Rectal smooth muscle tissue (tissue), 1 donor: ENCODE results near the gene DNAJC5.

Experiments used
- H3K27ac ChIP-seq: one replicate; pipeline ENCODE4 v1.7.0; 2013; ENCODE audit warnings: low read depth, low read length, inconsistent platforms
- H3K27me3 ChIP-seq: one replicate; pipeline ENCODE4 v1.7.0; 2013; ENCODE audit warnings: low read length; ENCODE audit not compliant: control insufficient read depth, insufficient read depth
- H3K36me3 ChIP-seq: one replicate; pipeline ENCODE4 v1.7.0; 2013; ENCODE audit warnings: low read length; ENCODE audit not compliant: control insufficient read depth, insufficient read depth
- H3K4me1 ChIP-seq: one replicate; pipeline ENCODE4 v1.7.0; 2013; ENCODE audit warnings: low read length; ENCODE audit not compliant: control insufficient read depth, insufficient read depth
- H3K4me3 ChIP-seq: one replicate; pipeline ENCODE4 v1.7.0; 2013; ENCODE audit warnings: low read length
- H3K9ac ChIP-seq: one replicate; pipeline ENCODE4 v1.7.0; 2013; ENCODE audit warnings: low read length

Gene DNAJC5

GRCh38 chr20:63962426-63963347 lies 67.8 kb downstream of the DNAJC5 start:
- no peaks in the 10 kb centered on the region for H3K36me3 ChIP-seq
- H3K27me3 ChIP-seq: no peaks in the 10 kb centered on the region

GRCh38 chr20:63963348-63963741 lies 68.4 kb downstream of the DNAJC5 start:
- no peak overlapping the region for H3K27ac ChIP-seq
- H3K4me1 ChIP-seq: no peaks in the 10 kb centered on the region
- H3K4me3 ChIP-seq: no peak overlapping the region
- H3K36me3 ChIP-seq: no peaks in the 10 kb centered on the region
- no peak overlapping the region for H3K9ac ChIP-seq
- no peaks in the 10 kb centered on the region for H3K27me3 ChIP-seq

More at GRCh38 chr20:63962426-63963347, 67.8 kb downstream of the DNAJC5 start:
- H3K27ac ChIP-seq: no peak overlapping the region
- no peaks in the 10 kb centered on the region for H3K4me1 ChIP-seq
- no peak overlapping the region for H3K4me3 ChIP-seq
- no peak overlapping the region for H3K9ac ChIP-seq

GRCh38 chr20:63963784-63964301 lies 68.9 kb downstream of the DNAJC5 start:
- no peak overlapping the region for H3K27ac ChIP-seq
- peaks cover 2% of the 10 kb centered on the region for H3K4me1 ChIP-seq
- no peaks in the 10 kb centered on the region for H3K27me3 ChIP-seq
- no peak overlapping the region for H3K9ac ChIP-seq
- H3K36me3 ChIP-seq: no peaks in the 10 kb centered on the region
- no peak overlapping the region for H3K4me3 ChIP-seq

- no peaks in the 10 kb centered on the region for H3K36me3 ChIP-seq
- no peak overlapping the region for H3K4me3 ChIP-seq
- H3K27ac ChIP-seq: no peak overlapping the region
- H3K27me3 ChIP-seq: no peaks in the 10 kb centered on the region
- H3K9ac ChIP-seq: no peak overlapping the region
- peaks cover 4% of the 10 kb centered on the region for H3K4me1 ChIP-seq
Measured at GRCh38 chr20:63964412-63964811, 69.5 kb downstream of the DNAJC5 start.

GRCh38 chr20:63966172-63966943 lies 71.4 kb downstream of the DNAJC5 start:
- Histone ChIP-seq H3K4me3 (no peak overlapping the region), H3K27ac (no peak overlapping the region), H3K36me3 (no peaks in the 10 kb centered on the region), H3K9ac (no peak overlapping the region), H3K27me3 (no peaks in the 10 kb centered on the region), H3K4me1 (peaks cover 6% of the 10 kb centered on the region)

GRCh38 chr20:63966944-63967322 lies 72.0 kb downstream of the DNAJC5 start:
- no peak overlapping the region for H3K9ac ChIP-seq

GRCh38 chr20:63967330-63968135 lies 72.6 kb downstream of the DNAJC5 start:
- H3K36me3 ChIP-seq: no peaks in the 10 kb centered on the region
- H3K27me3 ChIP-seq: no peaks in the 10 kb centered on the region
- H3K9ac ChIP-seq: no peak overlapping the region
- H3K4me3 ChIP-seq: no peak overlapping the region
- no peak overlapping the region for H3K27ac ChIP-seq
- H3K4me1 ChIP-seq: peaks cover 6% of the 10 kb centered on the region

More at GRCh38 chr20:63966944-63967322, 72.0 kb downstream of the DNAJC5 start:
- no peaks in the 10 kb centered on the region for H3K36me3 ChIP-seq
- no peaks in the 10 kb centered on the region for H3K27me3 ChIP-seq
- no peak overlapping the region for H3K27ac ChIP-seq
- peaks cover 6% of the 10 kb centered on the region for H3K4me1 ChIP-seq
- H3K4me3 ChIP-seq: no peak overlapping the region

- Histone ChIP-seq H3K4me1 (peaks cover 6% of the 10 kb centered on the region), H3K27me3 (no peaks in the 10 kb centered on the region), H3K27ac (peak overlapping the region; percentile 52), H3K36me3 (no peaks in the 10 kb centered on the region), H3K4me3 (peak overlapping the region; percentile 75), H3K9ac (peak overlapping the region; percentile 55)
Measured at GRCh38 chr20:63968136-63968927, 73.4 kb downstream of the DNAJC5 start.

GRCh38 chr20:63968928-63969760 lies 74.2 kb downstream of the DNAJC5 start:
- H3K9ac ChIP-seq: peak overlapping the region; percentile 55
- peaks cover 6% of the 10 kb centered on the region for H3K4me1 ChIP-seq
- H3K4me3 ChIP-seq: peak overlapping the region; percentile 75
- no peaks in the 10 kb centered on the region for H3K27me3 ChIP-seq
- H3K27ac ChIP-seq: peak overlapping the region; percentile 52
- no peaks in the 10 kb centered on the region for H3K36me3 ChIP-seq

- Histone ChIP-seq H3K36me3 (no peaks in the 10 kb centered on the region), H3K4me1 (peaks cover 6% of the 10 kb centered on the region), H3K27me3 (no peaks in the 10 kb centered on the region), H3K9ac (peak within 1 kb of the TSS; percentile 55), H3K27ac (peak within 1 kb of the TSS; percentile 52), H3K4me3 (peak within 1 kb of the TSS; percentile 75)
Measured at GRCh38 chr20:63969838-63970713, 75.2 kb downstream of the DNAJC5 start, which contains the start of gene ZNF512B. TSS of gene ZNF512B (minus strand) at chr20:63969930. CDS start at chr20:63967950, 1,980 bp downstream.
